Globus pallidus (tissue), 1 donor: ENCODE results near the gene ZNF423.

ENCODE experiments used
- DNase-seq: peaks from one replicate; pipeline ENCODE4 v3.0.0-alpha.2; 2015; ENCODE audit warnings: low spot score

Gene ZNF423

GRCh38 chr16:49640581-49640980 lies 215.3 kb downstream of the ZNF423 start:
- no peak for DNase-seq

DNA sequence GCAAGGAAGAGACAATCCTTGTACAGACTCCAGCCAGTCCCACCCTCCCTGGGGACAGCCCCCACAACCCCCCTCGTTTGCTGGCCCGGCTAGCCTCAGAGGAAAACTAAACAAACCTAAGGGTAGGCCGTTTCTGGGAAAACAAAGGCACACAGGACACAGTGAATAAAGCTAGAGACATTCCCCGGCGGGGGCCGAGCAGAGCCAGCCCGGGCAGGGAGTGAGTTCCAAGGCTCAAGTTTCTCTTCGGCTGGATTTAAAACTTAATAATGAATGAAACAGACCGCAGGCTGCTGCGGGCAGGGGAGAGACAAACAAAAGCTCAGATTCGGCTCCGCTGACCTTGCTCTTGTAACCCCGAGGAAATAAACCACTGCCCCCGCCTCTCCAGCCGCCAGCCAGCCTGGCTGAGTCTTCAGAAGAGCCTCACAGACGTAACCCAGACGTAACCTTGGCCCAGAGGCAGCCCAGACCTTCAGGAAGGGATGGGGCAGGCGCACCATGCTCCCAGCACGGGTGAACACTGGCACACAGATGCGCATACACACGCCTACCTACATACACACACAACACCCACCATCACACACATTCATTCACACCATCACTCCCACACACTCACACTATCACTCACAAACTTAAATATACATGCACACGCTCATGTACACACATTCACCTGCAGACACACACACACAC lies 216.0 kb downstream of the ZNF423 start:
- peak; percentile 25 for DNase-seq

GRCh38 chr16:49638673-49639610 lies 217.0 kb downstream of the ZNF423 start:
- no peak for DNase-seq

DNA sequence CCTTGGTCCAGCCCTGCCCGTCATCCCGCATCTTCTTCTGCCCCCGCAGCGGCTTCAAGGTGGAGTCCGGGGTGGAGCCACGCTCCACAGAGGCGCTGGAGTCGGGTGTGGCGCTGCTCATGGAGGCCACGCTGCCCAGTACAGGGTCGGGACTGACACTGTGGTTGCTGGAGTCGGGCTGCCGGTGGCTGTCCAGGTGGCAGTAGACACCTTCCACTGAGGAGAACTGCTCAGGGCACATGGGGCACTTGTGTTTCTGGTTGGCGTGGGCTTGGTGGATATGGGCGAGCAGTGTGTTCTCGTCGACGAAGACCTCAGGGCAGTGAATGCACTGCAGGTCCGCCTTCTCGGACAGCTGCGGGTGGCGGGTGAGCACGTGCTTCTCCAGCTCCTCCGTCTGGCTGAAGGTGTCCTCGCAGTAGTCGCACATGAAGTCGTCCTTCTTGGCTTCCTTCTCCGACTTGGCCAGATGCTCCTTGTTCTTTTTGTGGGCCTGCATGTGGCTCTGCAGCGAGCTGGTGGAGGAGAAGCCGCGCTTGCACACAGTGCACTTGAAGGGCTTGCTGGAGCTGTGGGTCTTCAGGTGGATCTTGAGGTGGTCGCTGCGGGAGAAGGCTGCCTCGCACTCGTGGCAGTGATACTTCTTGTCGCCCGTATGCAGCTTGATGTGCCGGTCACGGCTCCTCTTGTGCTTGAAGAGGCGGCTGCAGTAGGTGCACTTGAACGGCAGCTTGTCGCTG lies 217.8 kb downstream of the ZNF423 start:
- no peak for DNase-seq

DNA sequence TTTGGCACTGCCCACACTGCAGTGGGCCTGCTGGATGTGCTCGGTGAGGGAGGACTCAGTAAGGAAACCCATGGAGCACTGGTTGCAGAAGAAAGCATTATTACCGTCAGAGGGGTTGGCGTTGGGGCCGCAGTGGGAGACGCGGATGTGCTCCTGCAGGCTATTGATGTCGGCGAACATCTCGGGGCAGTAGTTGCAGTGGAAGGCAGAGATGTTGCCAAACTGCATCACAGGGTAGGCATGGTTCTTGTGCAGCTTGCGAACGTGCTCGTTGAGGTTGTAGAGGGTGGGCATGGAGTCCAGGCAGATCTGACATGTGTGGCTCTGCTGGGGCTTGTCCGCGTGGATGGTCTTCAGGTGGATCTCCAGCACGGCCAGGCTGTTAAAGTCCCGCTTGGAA lies 218.4 kb downstream of the ZNF423 start:
- no peak for DNase-seq

DNA sequence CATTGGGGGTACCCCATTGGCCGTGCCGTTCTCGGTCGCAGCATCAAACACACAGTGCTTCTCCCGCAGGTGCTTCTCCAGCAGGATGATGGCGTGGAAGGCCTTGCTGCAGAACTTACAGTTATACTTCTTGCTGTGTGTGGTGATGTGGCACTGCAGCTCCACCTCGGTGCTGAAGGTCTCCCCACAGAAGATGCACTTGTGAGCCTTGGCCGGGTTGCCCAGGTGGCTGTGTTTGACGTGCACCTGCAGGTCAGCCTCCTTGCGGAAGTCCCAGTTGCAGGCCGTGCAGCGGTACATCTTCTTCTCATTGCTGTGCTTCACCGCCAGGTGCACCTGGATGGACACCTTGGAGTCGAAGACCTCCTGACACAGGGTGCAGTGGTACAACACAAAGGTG lies 219.3 kb downstream of the ZNF423 start:
- DNase-seq: no peak

GRCh38 chr16:49635591-49636581 lies 220.0 kb downstream of the ZNF423 start:
- DNase-seq: no peak

DNA sequence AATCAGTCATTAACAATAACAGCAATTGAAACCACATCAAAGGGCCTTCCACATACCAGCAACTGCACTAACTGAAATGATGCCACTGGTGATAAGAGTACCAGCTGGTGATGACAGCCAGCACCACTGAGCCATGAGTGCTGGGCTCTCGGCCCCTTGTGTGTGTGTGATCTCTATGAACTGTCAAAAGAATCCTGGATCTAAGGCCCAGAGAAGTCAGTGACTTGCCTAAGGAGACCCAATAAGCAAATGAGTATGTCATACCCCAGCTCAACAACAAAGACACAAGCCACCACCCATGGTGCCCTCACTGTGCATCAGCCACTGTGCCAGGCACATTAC lies 220.9 kb downstream of the ZNF423 start:
- DNase-seq: no peak

DNA sequence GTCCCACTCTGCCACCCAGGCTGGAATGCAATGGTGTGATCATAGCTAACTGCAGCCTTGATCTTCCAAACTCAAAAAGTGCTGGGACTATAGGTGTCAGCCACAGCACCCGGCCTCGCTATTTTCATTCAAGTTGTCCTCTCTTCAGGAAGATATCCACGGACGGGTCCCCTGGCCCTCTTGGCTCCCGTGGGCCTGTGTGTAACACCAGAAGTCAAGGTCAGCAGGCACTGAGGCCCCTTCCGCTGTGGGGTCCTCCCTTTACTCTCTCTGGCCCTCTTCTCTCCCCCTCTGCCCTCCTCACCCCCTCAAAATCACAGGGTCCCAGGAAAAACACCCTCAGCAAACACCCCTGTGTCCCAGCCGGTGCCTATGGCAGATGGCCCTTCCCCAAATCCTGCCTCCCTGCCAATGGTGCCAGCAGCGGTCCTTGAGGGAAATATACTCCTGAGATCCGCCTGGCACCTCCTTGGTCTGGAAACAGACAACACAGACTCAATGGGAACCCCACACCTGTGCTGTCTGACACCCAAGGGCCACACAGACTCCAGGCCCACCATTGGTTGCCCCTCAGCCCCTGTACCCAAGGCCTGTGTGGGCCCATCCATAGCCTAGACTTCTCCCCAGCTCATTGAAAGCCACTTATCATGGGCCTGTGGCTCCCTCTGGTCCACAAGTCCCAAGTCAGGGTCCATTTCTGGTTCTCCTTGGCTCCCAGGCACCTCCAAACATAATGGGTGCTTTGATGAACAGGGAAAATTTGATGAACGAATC lies 221.5 kb downstream of the ZNF423 start:
- no peak for DNase-seq

GRCh38 chr16:49632795-49633184 lies 223.1 kb downstream of the ZNF423 start:
- DNase-seq: no peak

GRCh38 chr16:49632086-49632794 lies 223.7 kb downstream of the ZNF423 start:
- DNase-seq: no peak

GRCh38 chr16:49631187-49632041 lies 224.5 kb downstream of the ZNF423 start:
- DNase-seq: no peak

GRCh38 chr16:49630783-49631182 lies 225.1 kb downstream of the ZNF423 start:
- DNase-seq: no peak

DNA sequence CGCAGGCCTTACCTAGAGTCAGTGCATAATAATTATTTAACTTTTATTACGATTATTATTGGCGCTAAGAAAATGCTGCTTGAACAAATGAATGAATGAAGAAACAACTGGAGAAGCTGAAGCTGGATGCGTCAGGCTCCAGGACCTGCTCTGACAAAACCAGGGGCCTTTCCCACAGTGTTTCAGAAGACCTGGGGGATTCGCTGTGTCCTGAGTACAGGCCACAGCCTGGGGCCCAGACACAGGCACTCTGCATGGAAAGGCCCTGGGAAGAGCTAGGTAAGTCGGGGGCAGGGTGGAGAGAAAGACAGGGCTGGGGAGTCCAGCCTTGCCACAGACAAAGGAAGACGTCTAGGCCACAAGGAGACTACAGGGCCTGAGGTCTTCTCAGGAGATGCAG lies 226.1 kb downstream of the ZNF423 start:
- DNase-seq: no peak

GRCh38 chr16:49628148-49628547 lies 227.8 kb downstream of the ZNF423 start:
- DNase-seq: no peak

- DNase-seq: no peak
Observed at GRCh38 chr16:49625311-49626065, 230.4 kb downstream of the ZNF423 start.

GRCh38 chr16:49623501-49624266 lies 232.2 kb downstream of the ZNF423 start:
- no peak for DNase-seq
